Stimulated activated CD4-positive, alpha-beta T cell treated with anti-CD3 and anti-CD28 coated beads, TNF-alpha, amount 100 ng/mL, for 1 hour (primary cell): ENCODE results near the gene FAM107B.
"Not testable (repeated sequence)": the region's sequence is repeated elsewhere in the genome, so short reads cannot be mapped to it uniquely, and the experiment has no call there.

Experiments used
- DNase-seq, 3 donors: peaks; one replicate each; pipeline ENCODE4 v3.0.0-alpha.2; 2020; ENCODE audit warnings: low read depth in 3 of 3, low spot score in 1 of 3

Gene FAM107B

GRCh38 chr10:14604181-14605142, 170.2 kb downstream of the FAM107B start:
- DNase-seq: peak in 2 of 3 donors; percentile 54 to 61

GRCh38 chr10:14603534-14604102, 171.1 kb downstream of the FAM107B start:
- DNase-seq: no peak

GRCh38 chr10:14602807-14603533, 171.7 kb downstream of the FAM107B start:
- no peak for DNase-seq

GRCh38 chr10:14601872-14602725, 172.6 kb downstream of the FAM107B start:
- no peak for DNase-seq

GRCh38 chr10:14601326-14601725, 173.4 kb downstream of the FAM107B start:
- DNase-seq: no peak

GRCh38 chr10:14600065-14600464, 174.6 kb downstream of the FAM107B start:
- DNase-seq: no peak

- no peak for DNase-seq
Observed at GRCh38 chr10:14598809-14599764, 175.6 kb downstream of the FAM107B start.

GRCh38 chr10:14595526-14596182, 179.0 kb downstream of the FAM107B start:
- DNase-seq: no peak

- DNase-seq: no peak
Observed at GRCh38 chr10:14594878-14595525, 179.7 kb downstream of the FAM107B start.

- DNase-seq: no peak
Observed at GRCh38 chr10:14593806-14594205, 180.9 kb downstream of the FAM107B start.

- DNase-seq: no peak
Observed at GRCh38 chr10:14592566-14592965, 182.1 kb downstream of the FAM107B start.

- DNase-seq: no peak
Observed at GRCh38 chr10:14592026-14592425, 182.7 kb downstream of the FAM107B start.

GRCh38 chr10:14588938-14589294, 185.8 kb downstream of the FAM107B start:
- not testable (repeated sequence) for DNase-seq

- DNase-seq: no peak
Observed at GRCh38 chr10:14588084-14588937, 186.4 kb downstream of the FAM107B start.

GRCh38 chr10:14587540-14588083, 187.1 kb downstream of the FAM107B start:
- no peak for DNase-seq

- DNase-seq: peak in 1 of 3 donors; percentile 47
Observed at GRCh38 chr10:14586901-14587300, 187.8 kb downstream of the FAM107B start.
